ENCODE results near the gene DEPDC4. TPM values are rescaled to one million over a fixed set of nuclear protein-coding genes. Genes with fewer than 3 reads are reported as not detected.

Gene DEPDC4
- total RNA-seq, 5 donors from 2014 or later (not counting 1 experiment from before 2014, with no cell fraction given), result 0.38 to 0.93 (median 0.61) TPM; not detected in 1

GRCh38 chr12:100200463-100201181, 66.3 kb downstream of the DEPDC4 start, which contains the start of gene ACTR6:
ACTR6 (plus strand) TSS chr12:100200815; CDS start chr12:100200852, 37 bp downstream.
- WGBS (ENCODE audit: insufficient coverage), result 2% methylated on average over 28 of the region's 38 CpGs
- Mint-ChIP-seq H3K4me3 (peak within 1 kb of the TSS; percentile 98 to 99 (median 99)), H3K9me3 (no peaks in the 10 kb centered on the region), H3K27me3 (no peaks in the 10 kb centered on the region), H3K36me3 (peaks cover 4% of the 10 kb centered on the region), H3K4me1 (peaks cover 43 to 50% (median 43%) of the 10 kb centered on the region in 3 donors), H3K27ac (peak within 1 kb of the TSS; percentile 98 to 99)
- ChIA-PET CTCF (interaction anchor here in 1 of 2 donors (0.6 to 1.7 kb wide), 6 partner anchors 23 to 1566 kb away, joined by 3 to 11 read pairs (median 7); partner anchors contain the start of genes DEPDC4 and SCYL2), POLR2A (interaction anchor here (0.5 to 1.0 kb wide), 7 partner anchors 8 to 113 kb away, joined by 3 to 7 read pairs (median 3); partner anchors contain the start of genes DEPDC4 (in 1 of the 2) and SCYL2 (in 1 of the 2))
- Histone ChIP-seq H3K9me3 (no peaks in the 10 kb centered on the region), H3K27ac (ENCODE audit: low read length) (peak within 1 kb of the TSS; percentile 93), H3K36me3 (ENCODE audit: control insufficient read depth in 2 of 2, extremely low read depth in 1 of 2, insufficient read depth in 1 of 2, low read length in 1 of 2) (peaks cover 0 to 6% of the 10 kb centered on the region in 2 donors), H3K27me3 (replicated peaks in 1 of 2; ENCODE audit: control insufficient read depth in 2 of 2, extremely low read depth in 1 of 2, insufficient read depth in 2 of 2, low read length in 1 of 2) (no peaks in the 10 kb centered on the region), H3K4me3 (ENCODE audit: control insufficient read depth in 1 of 2, extremely low read depth in 1 of 2, low read length in 1 of 2) (peak within 1 kb of the TSS; percentile 76 to 93), H3K4me1 (ENCODE audit: control insufficient read depth in 1 of 2, extremely low read depth in 1 of 2, insufficient read depth in 2 of 2, low read length in 2 of 2) (peaks cover 10 to 36% of the 10 kb centered on the region in 2 experiments)
- ATAC-seq (replicated peaks in 1 of 4) (peak; percentile 84 to 88 (median 86)), DNase-seq (peak; percentile 96 to 99 (median 98))

GRCh38 chr12:100199347-100200149, 67.3 kb downstream of the DEPDC4 start:
- Mint-ChIP-seq H3K4me1 (peaks cover 43 to 47% (median 43%) of the 10 kb centered on the region in 3 donors), H3K27me3 (no peaks in the 10 kb centered on the region), H3K9me3 (no peaks in the 10 kb centered on the region), H3K36me3 (peaks cover 13% of the 10 kb centered on the region), H3K27ac (peak overlapping the region; percentile 98 to 99), H3K4me3 (peak overlapping the region; percentile 98 to 99 (median 99))
- DNase-seq (peak; percentile 51 to 80 (median 69)), ATAC-seq (replicated peaks in 1 of 4) (peak; percentile 65 to 76 (median 73))
- POLR2A ChIA-PET, result interaction anchor here in 1 of 2 donors (0.6 kb wide), 2 partner anchors 10 to 87 kb away, joined by 3 read pairs; no protein-coding TSS in a partner anchor
- H3K27me3 ChIP-seq (replicated peaks in 1 of 2; ENCODE audit: control insufficient read depth in 2 of 2, extremely low read depth in 1 of 2, insufficient read depth in 2 of 2, low read length in 1 of 2), result no peaks in the 10 kb centered on the region
- peak overlapping the region; percentile 76 to 93 for H3K4me3 ChIP-seq (ENCODE audit: control insufficient read depth in 1 of 2, extremely low read depth in 1 of 2, low read length in 1 of 2)
- H3K9me3 ChIP-seq, result no peaks in the 10 kb centered on the region
- H3K27ac ChIP-seq (ENCODE audit: low read length), result peak overlapping the region; percentile 93
- CTCF ChIA-PET, result interaction anchor here in 1 of 2 donors (0.7 to 1.7 kb wide), 2 partner anchors 22 to 35 kb away, joined by 3 to 10 read pairs; no protein-coding TSS in a partner anchor
- peaks cover 10 to 36% of the 10 kb centered on the region in 2 experiments for H3K4me1 ChIP-seq (ENCODE audit: control insufficient read depth in 1 of 2, extremely low read depth in 1 of 2, insufficient read depth in 2 of 2, low read length in 2 of 2)
- 1% methylated on average over 73 of the region's 79 CpGs for WGBS (ENCODE audit: insufficient coverage)
- peaks cover 4 to 6% of the 10 kb centered on the region in 2 donors for H3K36me3 ChIP-seq (ENCODE audit: control insufficient read depth in 2 of 2, extremely low read depth in 1 of 2, insufficient read depth in 1 of 2, low read length in 1 of 2)

- H3K4me1 ChIP-seq (ENCODE audit: control insufficient read depth in 1 of 2, extremely low read depth in 1 of 2, insufficient read depth in 2 of 2, low read length in 2 of 2), result peaks cover 10 to 36% of the 10 kb centered on the region in 2 experiments
- peak overlapping the region; percentile 76 to 93 for H3K4me3 ChIP-seq (ENCODE audit: control insufficient read depth in 1 of 2, extremely low read depth in 1 of 2, low read length in 1 of 2)
- no peaks in the 10 kb centered on the region for H3K27me3 ChIP-seq (replicated peaks in 1 of 2; ENCODE audit: control insufficient read depth in 2 of 2, extremely low read depth in 1 of 2, insufficient read depth in 2 of 2, low read length in 1 of 2)
- Mint-ChIP-seq H3K9me3 (no peaks in the 10 kb centered on the region), H3K4me1 (peaks cover 39 to 44% (median 43%) of the 10 kb centered on the region in 3 donors), H3K27me3 (no peaks in the 10 kb centered on the region), H3K4me3 (peak overlapping the region; percentile 98 to 99 (median 99)), H3K36me3 (peaks cover 17% of the 10 kb centered on the region), H3K27ac (peak overlapping the region; percentile 72 to 75)
- peaks cover 5 to 6% of the 10 kb centered on the region in 2 donors for H3K36me3 ChIP-seq (ENCODE audit: control insufficient read depth in 2 of 2, extremely low read depth in 1 of 2, insufficient read depth in 1 of 2, low read length in 1 of 2)
- H3K9me3 ChIP-seq, result no peaks in the 10 kb centered on the region
- ChIA-PET CTCF (interaction anchor here in 1 of 2 donors (0.6 kb wide), 1 partner anchor 55 kb away, joined by 4 read pairs; no protein-coding TSS in a partner anchor), POLR2A (no interaction called here)
- H3K27ac ChIP-seq (ENCODE audit: low read length), result peak overlapping the region; percentile 93
- DNase-seq, result no peak
- ATAC-seq (replicated peaks in 1 of 4), result no peak
- 48% methylated on average over 5 of the region's 6 CpGs for WGBS (ENCODE audit: insufficient coverage)
Observed at GRCh38 chr12:100199023-100199346, 67.9 kb downstream of the DEPDC4 start.

- Mint-ChIP-seq H3K36me3 (peaks cover 30% of the 10 kb centered on the region), H3K9me3 (no peaks in the 10 kb centered on the region), H3K27me3 (no peaks in the 10 kb centered on the region), H3K4me3 (peak overlapping the region in 1 of 3 donors; percentile 99), H3K4me1 (peaks cover 30 to 43% (median 31%) of the 10 kb centered on the region in 3 donors), H3K27ac (no peak overlapping the region)
- Histone ChIP-seq H3K9me3 (no peaks in the 10 kb centered on the region), H3K4me1 (ENCODE audit: control insufficient read depth in 1 of 2, extremely low read depth in 1 of 2, insufficient read depth in 2 of 2, low read length in 2 of 2) (peaks cover 10 to 26% of the 10 kb centered on the region in 2 experiments), H3K27me3 (replicated peaks in 1 of 2; ENCODE audit: control insufficient read depth in 2 of 2, extremely low read depth in 1 of 2, insufficient read depth in 2 of 2, low read length in 1 of 2) (no peaks in the 10 kb centered on the region), H3K27ac (ENCODE audit: low read length) (no peak overlapping the region), H3K36me3 (ENCODE audit: control insufficient read depth in 2 of 2, extremely low read depth in 1 of 2, insufficient read depth in 1 of 2, low read length in 1 of 2) (peaks cover 6 to 11% of the 10 kb centered on the region in 2 donors), H3K4me3 (ENCODE audit: control insufficient read depth in 1 of 2, extremely low read depth in 1 of 2, low read length in 1 of 2) (no peak overlapping the region)
- WGBS (ENCODE audit: insufficient coverage), result 100% methylated on average over 4 of the region's 4 CpGs
- POLR2A ChIA-PET, result no interaction called here
- ATAC-seq (replicated peaks in 1 of 4) (no peak), DNase-seq (no peak)
- CTCF ChIA-PET, result interaction anchor here in 1 of 2 donors (0.8 kb wide), 1 partner anchor 58 kb away, joined by 5 read pairs; no protein-coding TSS in a partner anchor
Observed at GRCh38 chr12:100197486-100197885, 69.4 kb downstream of the DEPDC4 start.

GRCh38 chr12:100193085-100193484, 73.8 kb downstream of the DEPDC4 start:
- POLR2A ChIA-PET, result no interaction called here
- no peaks in the 10 kb centered on the region for H3K27me3 ChIP-seq (replicated peaks in 1 of 2; ENCODE audit: control insufficient read depth in 2 of 2, extremely low read depth in 1 of 2, insufficient read depth in 2 of 2, low read length in 1 of 2)
- ATAC-seq (replicated peaks in 1 of 4) (no peak), DNase-seq (no peak)
- Mint-ChIP-seq H3K9me3 (no peaks in the 10 kb centered on the region), H3K4me1 (peaks cover 2 to 10% (median 7%) of the 10 kb centered on the region in 3 donors), H3K4me3 (no peak overlapping the region), H3K27ac (no peak overlapping the region), H3K36me3 (peaks cover 66% of the 10 kb centered on the region), H3K27me3 (no peaks in the 10 kb centered on the region)
- H3K9me3 ChIP-seq, result no peaks in the 10 kb centered on the region
- WGBS (ENCODE audit: insufficient coverage), result no CpG with 5 or more reads among the region's 1 CpG
- no peaks in the 10 kb centered on the region for H3K4me1 ChIP-seq (ENCODE audit: control insufficient read depth in 1 of 2, extremely low read depth in 1 of 2, insufficient read depth in 2 of 2, low read length in 2 of 2)
- no peak overlapping the region for H3K27ac ChIP-seq (ENCODE audit: low read length)
- CTCF ChIA-PET, result no interaction called here
- peaks cover 8 to 14% of the 10 kb centered on the region in 2 donors for H3K36me3 ChIP-seq (ENCODE audit: control insufficient read depth in 2 of 2, extremely low read depth in 1 of 2, insufficient read depth in 1 of 2, low read length in 1 of 2)
- no peak overlapping the region for H3K4me3 ChIP-seq (ENCODE audit: control insufficient read depth in 1 of 2, extremely low read depth in 1 of 2, low read length in 1 of 2)

Data from T-cell (primary cell).